ENCODE results near the gene SMCR8.

Gene SMCR8

GRCh38 chr17:18371455-18371854 lies 56.4 kb downstream of the SMCR8 start:
- TF ChIP-seq CTCF (IDR thresholded peaks at IDR 0.05), result no peak

- no peak for TF ChIP-seq CTCF (IDR thresholded peaks at IDR 0.05)
Measured at GRCh38 chr17:18374216-18374615, 59.1 kb downstream of the SMCR8 start.

Data from LNCAP (cell line).